Measurements from ENCODE around the gene ZIC2. TPM values are rescaled to one million over a fixed set of nuclear protein-coding genes. Genes with fewer than 3 reads are reported as not detected.
"Not testable (repeated sequence)": the region's sequence is repeated elsewhere in the genome, so short reads cannot be mapped to it uniquely, and the experiment has no call there.

ZIC2 gene
- total and polyA plus RNA-seq, 2 of the 8 experiments (the other 6 are each of a cell fraction or from before 2014, with no cell fraction given): 53.2 to 372 TPM

- WGBS, 2 experiments (ENCODE audit: extremely low coverage in 1 of 2, insufficient coverage in 1 of 2, insufficient read length in 1 of 2, insufficient replicate concordance in 2 of 2, low coverage in 1 of 2, low lambda C conversion rate in 2 of 2, missing lambda C conversion rate in 1 of 2): 100% methylated on average over 2 of the region's 2 CpGs; no CpG with 5 or more reads in 1 of the 2 experiments
- H3K14ac ChIP-seq (ENCODE audit: insufficient read length); H3K9ac ChIP-seq (replicated peaks in 1 of 4; ENCODE audit: extremely low read depth in 1 of 4, low read depth in 3 of 4, low read length in 3 of 4); H3K4me2 ChIP-seq (ENCODE audit: insufficient read depth in 1 of 2, low read depth in 2 of 2, low read length in 2 of 2); H2AFZ ChIP-seq (ENCODE audit: low read length); H3K18ac ChIP-seq (ENCODE audit: extremely low read depth, low read length); H3K9me3 ChIP-seq (ENCODE audit: insufficient read depth in 2 of 2, low read depth in 1 of 2, low read length in 1 of 2); DNase-seq (ENCODE audit: low read depth in 1 of 2, low spot score in 2 of 2); H2BK20ac ChIP-seq (ENCODE audit: low read length); H3K79me2 ChIP-seq (ENCODE audit: control insufficient read depth in 1 of 2, insufficient read depth in 2 of 2, low read length in 2 of 2); H2AK5ac ChIP-seq (ENCODE audit: low read depth, low read length); H3K27me3 ChIP-seq (replicated peaks in 1 of 4; ENCODE audit: control insufficient read depth in 3 of 4, extremely low read depth in 1 of 4, insufficient read depth in 3 of 4, low read length in 3 of 4); FAIRE-seq; H4K91ac ChIP-seq (replicated peaks; ENCODE audit: insufficient read length, low read length); H2BK15ac ChIP-seq (ENCODE audit: low read length); H3K56ac ChIP-seq (replicated peaks; ENCODE audit: insufficient read length, low read depth, low read length); H2BK12ac ChIP-seq (ENCODE audit: low read depth, low read length); H2BK5ac ChIP-seq (ENCODE audit: low read depth, low read length); H3K79me1 ChIP-seq (ENCODE audit: low read depth, low read length); H3K4me1 ChIP-seq (replicated peaks in 1 of 4; ENCODE audit: control insufficient read depth in 3 of 4, insufficient read depth in 4 of 4, low read length in 3 of 4); H3K23me2 ChIP-seq (ENCODE audit: low read depth, low read length); H3K4ac ChIP-seq (replicated peaks; ENCODE audit: insufficient read length, low read depth, low read length); H3K27ac ChIP-seq (ENCODE audit: low read depth, low read length); H4K8ac ChIP-seq (ENCODE audit: extremely low read depth, insufficient read depth, low read length); H3K36me3 ChIP-seq (ENCODE audit: control insufficient read depth in 2 of 4, insufficient read depth in 4 of 4, low read length in 3 of 4); H4K5ac ChIP-seq (ENCODE audit: insufficient read length, low read depth, low read length); H3K4me3 ChIP-seq (ENCODE audit: extremely low read depth in 1 of 4, insufficient read depth in 2 of 4, low read depth in 3 of 4, low read length in 4 of 4); H3K23ac ChIP-seq (ENCODE audit: insufficient read length); H4K20me1 ChIP-seq (replicated peaks in 1 of 2; ENCODE audit: control insufficient read depth in 1 of 2, insufficient read depth in 2 of 2, low read length in 2 of 2); H2BK120ac ChIP-seq (replicated peaks; ENCODE audit: low read depth, low read length): not testable (repeated sequence)
- POLR2A ChIA-PET (ENCODE audit: partially characterized antibody): interaction anchor here (0.8 kb wide), 1 partner anchor 1007 kb away, joined by 3 read pairs; no protein-coding TSS in a partner anchor
- CTCF ChIA-PET (ENCODE audit: partially characterized antibody): interaction anchor here (1.3 to 2.8 kb wide), 4 partner anchors 10 to 45 kb away, joined by 4 to 10 read pairs (median 6); no protein-coding TSS in a partner anchor
Observed at GRCh38 chr13:99945515-99945914, 36.1 kb upstream of the ZIC2 start.
